PC-3 (cell line): Measurements from ENCODE around the gene RETREG3. TPM values are rescaled to one million over a fixed set of nuclear protein-coding genes. Genes with fewer than 3 reads are reported as not detected.

Source experiments
- ATAC-seq: fragments of 200-7000 bp; cut with Tn5 transposase; 2 replicates; pipeline ENCODE4 v1.9.1; 2020; ENCODE audit warnings: mild to moderate bottlenecking, moderate library complexity
- BruUV-seq: library from RNA; stranded (reverse); fragments of 400-500 nt; replicated peaks from 2 replicates; lab custom pipeline; 2021; lab: Mats Ljungman, UMichigan
- CTCF ChIA-PET: fragments of 300-600 bp; sonication (Branson Sonifier 250); formaldehyde crosslinking; loops from one replicate; lab custom pipeline; 2022; ENCODE audit warnings: antibody characterized with exemption; lab: Charles Lee
- POLR2A ChIA-PET: fragments of 300-600 bp; sonication (Branson Sonifier 250); formaldehyde crosslinking; loops from one replicate; lab custom pipeline; 2022; ENCODE audit warnings: antibody characterized with exemption; ENCODE audit not compliant: unreplicated experiment; lab: Charles Lee
- DNase-seq: peaks from one replicate; pipeline ENCODE4 v3.0.0-alpha.2; 2015
- H2AFZ ChIP-seq: fragments of 300-600 bp; sonication (generic); 2 replicates; pipeline ENCODE4 v1.6.0; 2016; ENCODE audit warnings: antibody characterized with exemption, low read length
- H3F3A ChIP-seq: fragments of 300-600 bp; sonication (generic); one replicate; pipeline ENCODE4 v1.6.0; 2017; ENCODE audit warnings: antibody characterized with exemption, low read length, control low read depth, mild to moderate bottlenecking; ENCODE audit not compliant: unreplicated experiment
- H3K27ac ChIP-seq: fragments of 300-600 bp; sonication (generic); 2 replicates; pipeline ENCODE4 v1.5.1; 2016; ENCODE audit warnings: mild to moderate bottlenecking, low read length
- H3K27me3 ChIP-seq: fragments of 300-600 bp; sonication (generic); 2 replicates; pipeline ENCODE4 v1.6.1; 2016; ENCODE audit warnings: low read length, mixed read lengths
- H3K36me3 ChIP-seq: fragments of 300-600 bp; sonication (generic); 2 replicates; pipeline ENCODE4 v1.6.1; 2016; ENCODE audit warnings: low read depth, mixed run types, low read length, mixed read lengths
- H3K4me1 ChIP-seq: fragments of 300-600 bp; sonication (generic); 2 replicates; pipeline ENCODE4 v1.5.1; 2016; ENCODE audit warnings: low read length; ENCODE audit not compliant: insufficient read depth
- H3K4me2 ChIP-seq: fragments of 300-600 bp; sonication (generic); 2 replicates; pipeline ENCODE4 v1.6.0; 2016; ENCODE audit warnings: low read length
- H3K4me3 ChIP-seq: fragments of 300-600 bp; sonication (generic); 2 replicates; pipeline ENCODE4 v1.5.1; 2016; ENCODE audit warnings: mild to moderate bottlenecking, low read length, mixed read lengths
- H3K79me2 ChIP-seq: fragments of 300-600 bp; sonication (generic); 2 replicates; pipeline ENCODE4 v1.6.1; 2017; ENCODE audit warnings: low read length, mixed read lengths
- H3K9ac ChIP-seq: fragments of 300-600 bp; sonication (generic); 2 replicates; pipeline ENCODE4 v1.6.0; 2016; ENCODE audit warnings: mild to moderate bottlenecking, low read length
- H3K9me2 ChIP-seq: fragments of 300-600 bp; sonication (generic); replicated peaks from 2 replicates; pipeline ENCODE4 v1.6.1; 2016; ENCODE audit warnings: mixed run types, low read length, mixed read lengths
- H3K9me3 ChIP-seq: fragments of 300-600 bp; sonication (generic); 2 replicates; pipeline ENCODE4 v1.6.1; 2016; ENCODE audit warnings: low read length, mixed read lengths
- H4K20me1 ChIP-seq: fragments of 300-600 bp; sonication (generic); 2 replicates; pipeline ENCODE4 v1.6.1; 2016; ENCODE audit warnings: low read length, mixed read lengths
- CTCF ChIP-seq: fragments of 300-600 bp; sonication (generic); conservative IDR thresholded peaks from 2 replicates; pipeline ENCODE4 v1.5.1; 2017; ENCODE audit warnings: antibody characterized with exemption, low read depth, mild to moderate bottlenecking, low read length
- EZH2 ChIP-seq: fragments of 300-600 bp; sonication (generic); IDR thresholded peaks from one replicate; pipeline ENCODE4 v1.6.1; 2017; ENCODE audit warnings: antibody characterized with exemption, mild to moderate bottlenecking, low read length; ENCODE audit not compliant: unreplicated experiment
- EZH2phosphoT487 ChIP-seq: fragments of 300-600 bp; sonication (generic); IDR thresholded peaks from 2 replicates; pipeline ENCODE4 v1.6.1; 2018; ENCODE audit warnings: mild to moderate bottlenecking, antibody characterized with exemption, low read length, borderline replicate concordance
- intact Hi-C: fragments of 100-400 bp; cut with micrococcal nuclease; formaldehyde crosslinking; loops from 2 replicates; pipeline ENCODE4 v1.9.0; 2023
- total RNA-seq: library from RNA; depleted of rRNA; stranded (reverse); fragments of >200 nt; gene quantifications from 2 replicates; pipeline ENCODE4 v1.2.3, GENCODE V29; 2014

Gene RETREG3
- total RNA-seq, 1 experiment from 2014 or later: 19.3 TPM

- ChIA-PET POLR2A (interaction anchor here (0.5 to 0.6 kb wide), 3 partner anchors 15 to 527 kb away, joined by 3 to 4 read pairs (median 4); no protein-coding TSS in a partner anchor), CTCF (interaction anchor here (0.9 to 1.7 kb wide), 6 partner anchors 10 to 72 kb away, joined by 3 to 15 read pairs (median 4); partner anchors contain the start of genes NAGLU and PSMC3IP)
- Histone ChIP-seq H3K9ac (peak overlapping the region; percentile 92), H3K4me3 (peak overlapping the region; percentile 98), H3K4me2 (peak overlapping the region; percentile 90), H3K27me3 (no peaks in the 10 kb centered on the region), H3F3A (no peaks in the 10 kb centered on the region), H3K9me3 (no peaks in the 10 kb centered on the region), H4K20me1 (no peaks in the 10 kb centered on the region), H3K9me2 (no peaks in the 10 kb centered on the region), H3K27ac (peak overlapping the region; percentile 35; the same call in 1 of the 2 replicates), H2AFZ (peak overlapping the region; percentile 77), H3K4me1 (peaks cover 4% of the 10 kb centered on the region; the same call in 1 of the 2 replicates), H3K36me3 (no peaks in the 10 kb centered on the region), H3K79me2 (peaks cover 62% of the 10 kb centered on the region)
- intact Hi-C loops: loop anchor here (5.0 kb wide), 1 partner anchor 69 kb away; the partner anchor contains the start of gene PLEKHH3
- TF ChIP-seq EZH2 (no peak), EZH2phosphoT487 (no peak), CTCF (no peak)
- DNase-seq (no peak), ATAC-seq (peak; percentile 68)
- BruUV-seq: TSS peak; percentile 55
Measured at GRCh38 chr17:42608305-42609181, 631 bp downstream of the RETREG3 start.

- Histone ChIP-seq H3K27ac (no peak overlapping the region), H3K79me2 (peaks cover 70% of the 10 kb centered on the region), H3K9me2 (no peaks in the 10 kb centered on the region), H3K36me3 (no peaks in the 10 kb centered on the region), H3K9me3 (no peaks in the 10 kb centered on the region), H4K20me1 (no peaks in the 10 kb centered on the region), H3K27me3 (no peaks in the 10 kb centered on the region), H3F3A (no peaks in the 10 kb centered on the region), H3K4me2 (peak overlapping the region; percentile 90), H3K9ac (peak overlapping the region; percentile 92; the same call in 1 of the 2 replicates), H2AFZ (no peak overlapping the region), H3K4me3 (peak overlapping the region; percentile 98), H3K4me1 (peaks cover 4% of the 10 kb centered on the region; the same call in 1 of the 2 replicates)
- TF ChIP-seq EZH2phosphoT487: no peak
- no peak for TF ChIP-seq EZH2
- no peak for TF ChIP-seq CTCF
- BruUV-seq: no TSS peak
- ChIA-PET CTCF (no interaction called here), POLR2A (interaction anchor here (0.5 kb wide), 1 partner anchor 14 kb away, joined by 4 read pairs; no protein-coding TSS in a partner anchor)
- intact Hi-C loops: loop anchor here (5.0 kb wide), 1 partner anchor 70 kb away; the partner anchor contains the start of gene PLEKHH3
- no peak for ATAC-seq
- no peak for DNase-seq
Measured at GRCh38 chr17:42607769-42608168, 1.4 kb downstream of the RETREG3 start.
